Right hindlimb (tissue), 1 donor: ENCODE measurements around the gene SIRT2.
A peak's percentile ranks its signal among the peaks of the same experiment; 100 is the strongest.

ENCODE experiments used
- DNase-seq: peaks from one replicate; pipeline ENCODE4 v3.0.0-alpha.2; 2018

SIRT2 gene

DNA sequence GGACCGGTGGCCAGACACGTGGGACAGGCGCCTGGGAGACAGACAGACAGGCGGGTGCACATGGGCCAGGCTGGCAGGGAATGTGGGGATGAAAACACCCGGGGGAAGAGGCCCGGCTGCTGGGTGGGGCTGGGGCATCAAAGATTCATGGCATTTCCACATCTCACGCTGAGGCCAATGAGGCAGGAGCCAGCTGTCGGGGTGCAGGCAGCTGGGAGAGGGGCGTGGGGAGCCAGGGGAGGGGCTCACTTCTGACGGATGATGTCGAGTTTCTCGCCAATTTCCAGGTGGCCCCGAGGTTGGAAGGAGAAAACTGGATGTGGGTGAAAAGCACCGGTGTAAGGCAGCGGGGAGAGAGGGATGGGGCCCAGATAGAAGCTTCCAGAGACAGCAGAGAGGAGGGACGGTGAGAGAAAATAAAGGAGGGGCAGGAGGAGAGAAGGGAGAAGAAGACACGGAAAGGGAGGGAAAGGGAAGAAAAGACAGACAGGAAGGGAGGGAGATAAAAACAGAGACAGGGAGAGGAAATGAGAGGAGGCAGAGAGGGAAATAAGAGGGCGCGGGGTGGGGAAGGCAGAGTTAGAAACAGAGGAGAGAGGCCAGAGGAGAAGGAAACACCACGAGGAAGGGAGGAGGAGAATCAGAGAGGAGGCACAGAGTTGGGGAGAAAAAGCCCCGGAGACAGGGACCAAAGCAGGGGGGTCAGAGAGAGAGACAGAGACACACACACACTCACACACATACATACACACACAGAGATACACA, 20.6 kb upstream of the SIRT2 start:
- DNase-seq, result no peak

DNA sequence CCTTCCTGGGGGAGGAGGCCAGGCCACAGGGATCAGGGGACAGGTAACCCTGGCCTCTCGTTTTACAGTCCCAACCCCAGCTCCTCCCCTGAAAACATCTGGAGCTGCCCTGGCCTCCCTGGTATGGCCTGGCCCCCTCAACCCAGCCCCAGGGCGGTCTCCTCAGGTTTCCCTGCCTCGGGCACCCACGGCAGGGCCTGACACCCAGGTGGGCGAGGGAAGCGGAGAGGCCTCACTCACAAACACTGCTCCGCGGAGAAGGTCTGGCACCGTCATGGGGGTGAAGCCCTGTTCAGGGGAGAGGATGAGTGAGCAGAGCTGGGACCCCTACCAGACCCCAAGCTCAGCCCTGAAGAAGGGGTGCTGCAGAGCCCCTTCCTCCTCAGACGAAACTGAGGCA, 19.1 kb upstream of the SIRT2 start:
- DNase-seq, result no peak

- DNase-seq, result no peak
Observed at GRCh38 chr19:38917921-38918491, 18.6 kb upstream of the SIRT2 start.

- no peak for DNase-seq
Observed at GRCh38 chr19:38917516-38917915, 18.1 kb upstream of the SIRT2 start.

- no peak for DNase-seq
Observed at GRCh38 chr19:38915329-38916321, 16.2 kb upstream of the SIRT2 start.

- DNase-seq, result no peak
Observed at GRCh38 chr19:38913958-38914357, 14.5 kb upstream of the SIRT2 start.

DNA sequence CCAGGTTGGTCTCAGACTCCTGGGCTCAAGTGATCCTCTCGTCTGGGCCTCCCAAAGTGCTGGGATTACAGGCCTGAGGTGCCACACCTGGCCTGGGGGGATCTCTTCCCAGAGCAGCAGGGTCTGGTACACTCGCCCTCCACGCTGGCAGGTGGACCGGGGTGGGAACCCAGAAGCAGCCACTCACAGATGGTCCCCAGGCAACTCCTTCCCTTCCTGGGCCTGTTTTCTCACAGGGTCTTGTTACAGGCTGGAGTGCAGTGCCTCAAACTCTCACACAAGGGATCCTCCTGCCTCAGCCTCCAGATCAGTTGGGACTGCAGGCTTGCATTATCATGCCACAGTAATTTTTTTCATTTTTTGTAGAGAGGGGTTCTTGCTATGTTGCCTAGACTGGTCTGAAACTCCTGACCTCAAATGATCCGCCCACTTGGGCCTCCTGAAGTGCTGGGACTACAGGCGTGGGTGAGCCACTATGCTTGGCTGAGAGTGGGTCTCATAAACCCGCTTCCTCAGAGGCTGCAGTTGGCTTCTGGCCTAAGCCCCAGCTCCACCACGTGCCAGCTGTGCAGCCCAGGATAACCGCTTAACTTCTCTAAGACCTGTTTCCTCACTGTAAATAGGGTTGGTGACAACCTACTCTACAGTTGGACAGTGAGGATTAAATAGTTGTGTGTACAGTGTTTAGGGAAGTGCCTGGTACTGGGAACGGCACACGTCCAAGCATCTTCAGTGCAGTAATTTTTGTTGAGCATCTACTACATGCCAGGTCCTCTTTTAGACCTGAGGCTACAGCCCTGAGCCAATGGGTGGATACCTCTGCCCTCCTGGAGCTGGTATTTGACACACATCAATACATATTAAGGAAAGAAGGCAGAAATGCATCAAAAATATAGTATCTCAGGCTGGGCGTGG, 13.4 kb upstream of the SIRT2 start:
- no peak for DNase-seq

GRCh38 chr19:38911388-38912001, 12.1 kb upstream of the SIRT2 start:
- no peak for DNase-seq

GRCh38 chr19:38910488-38910887, 11.1 kb upstream of the SIRT2 start:
- no peak for DNase-seq

DNA sequence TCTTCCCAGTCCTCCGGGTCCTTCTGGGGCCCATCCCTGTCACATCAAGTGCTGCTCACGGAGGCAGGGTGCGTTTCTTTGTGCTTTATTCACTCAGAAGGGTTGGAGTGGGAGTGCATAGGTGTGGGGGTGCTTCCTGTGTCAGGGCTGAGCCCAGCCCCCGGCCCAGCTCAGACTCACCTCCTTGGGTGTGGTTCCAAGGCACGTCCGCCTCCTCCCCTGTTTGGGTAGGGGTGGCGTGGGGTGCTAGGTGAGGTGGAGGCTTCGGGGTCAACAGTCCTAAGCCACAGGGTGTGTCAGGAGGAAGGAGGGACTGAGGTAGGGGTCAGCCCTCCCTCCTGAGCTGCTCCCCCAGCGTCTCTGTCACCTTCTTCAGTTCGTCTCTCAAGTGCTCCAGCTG, 9.5 kb upstream of the SIRT2 start:
- DNase-seq, result no peak

DNA sequence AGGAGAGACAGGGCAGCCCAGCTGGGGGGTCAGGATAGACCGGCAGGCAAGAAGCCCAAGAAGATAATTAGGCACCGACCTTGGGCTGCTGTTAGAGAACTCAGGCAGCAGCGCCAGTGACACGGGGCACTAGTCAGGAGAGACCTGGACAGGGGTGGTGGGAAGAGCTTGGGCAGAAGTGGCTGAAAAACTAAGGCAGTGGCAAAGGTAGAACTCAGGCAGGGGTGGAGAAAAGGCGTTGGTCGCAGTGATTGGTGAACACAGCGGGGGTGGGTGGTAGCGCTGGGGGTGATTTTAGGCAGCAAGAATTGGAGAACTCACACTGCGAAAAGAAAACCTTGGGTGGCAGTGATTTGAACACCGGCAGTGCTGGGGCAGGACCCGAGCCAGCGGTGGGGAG, 8.3 kb upstream of the SIRT2 start:
- DNase-seq, result no peak

GRCh38 chr19:38907227-38907626, 7.8 kb upstream of the SIRT2 start:
- DNase-seq, result no peak

DNA sequence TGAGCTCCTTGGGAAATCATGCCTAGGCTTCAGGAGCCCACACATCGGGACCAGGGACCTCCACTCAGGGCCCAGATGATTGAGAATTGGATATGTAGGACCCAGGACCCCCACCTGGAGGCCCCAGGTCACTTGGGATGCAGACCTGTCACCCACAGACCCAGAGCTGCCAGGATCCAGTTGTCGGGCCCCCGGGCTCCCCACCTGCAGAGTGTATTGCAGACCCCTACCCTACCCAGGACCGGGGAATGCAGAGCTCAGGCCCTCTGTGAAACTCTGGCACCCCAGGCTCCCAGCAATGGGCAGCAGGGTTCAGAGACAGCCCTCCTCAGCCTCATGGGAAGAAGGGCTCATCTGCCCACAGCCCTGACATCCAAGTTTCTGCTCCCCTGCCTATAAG, 6.2 kb upstream of the SIRT2 start:
- no peak for DNase-seq

GRCh38 chr19:38904581-38905539, 5.4 kb upstream of the SIRT2 start:
- no peak for DNase-seq

GRCh38 chr19:38901683-38902082, 2.3 kb upstream of the SIRT2 start:
- no peak for DNase-seq

DNA sequence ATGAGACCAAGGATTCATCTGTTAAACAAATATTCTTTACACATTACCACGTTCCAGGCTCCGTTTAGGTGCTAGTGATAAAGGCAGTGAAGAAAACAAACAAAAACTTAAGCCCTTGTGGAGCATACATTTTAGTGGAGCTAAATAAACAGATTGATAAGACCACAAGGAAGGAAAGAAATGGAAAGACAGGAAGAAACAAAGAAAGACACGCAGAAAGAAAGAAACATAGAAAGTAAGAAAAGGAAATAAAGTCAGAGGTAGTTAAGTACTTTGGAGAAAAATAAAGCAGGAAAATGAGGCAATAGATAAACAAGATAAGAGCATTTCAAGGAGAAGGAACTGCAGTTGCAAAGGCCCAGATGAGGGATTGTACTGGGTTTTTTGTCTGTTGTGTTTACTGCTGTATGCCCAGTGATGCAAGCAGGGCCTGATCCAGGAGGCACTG, 1.3 kb upstream of the SIRT2 start:
- DNase-seq, result no peak

- no peak for DNase-seq
Observed at GRCh38 chr19:38900202-38900629, 798 bp upstream of the SIRT2 start.

DNA sequence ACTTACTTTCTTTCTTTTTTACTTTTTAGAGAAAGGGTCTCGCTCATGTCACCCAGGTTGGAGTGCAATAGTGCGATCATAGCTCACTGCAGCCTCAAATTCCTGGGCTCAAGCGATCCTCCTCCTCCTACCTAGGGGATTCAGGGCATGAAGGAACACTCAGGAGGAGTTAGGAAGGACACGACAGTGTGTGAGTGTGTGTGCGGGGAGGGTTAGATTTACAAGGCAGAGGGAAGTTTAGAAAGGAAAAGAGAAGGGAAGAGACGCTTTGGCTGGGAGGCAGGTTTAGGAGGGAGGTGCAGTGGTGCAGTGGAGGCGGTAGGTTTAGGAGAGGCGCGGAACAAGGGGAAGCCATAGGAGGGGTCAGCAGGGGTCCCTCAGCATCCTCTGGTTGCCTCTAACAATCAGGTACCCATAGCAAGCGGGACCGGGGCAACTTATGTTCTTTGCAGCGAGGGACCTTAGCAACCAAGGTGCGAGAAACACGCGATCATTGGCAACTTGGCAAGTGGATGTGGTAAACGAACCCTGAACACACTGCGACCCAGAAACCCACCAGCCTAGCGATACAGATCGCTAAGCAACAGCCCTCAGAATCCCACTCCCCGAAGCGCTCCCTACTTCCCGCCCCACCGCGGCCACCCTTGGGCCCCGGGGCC, 501 bp downstream of the SIRT2 start:
- DNase-seq, result no peak

DNA sequence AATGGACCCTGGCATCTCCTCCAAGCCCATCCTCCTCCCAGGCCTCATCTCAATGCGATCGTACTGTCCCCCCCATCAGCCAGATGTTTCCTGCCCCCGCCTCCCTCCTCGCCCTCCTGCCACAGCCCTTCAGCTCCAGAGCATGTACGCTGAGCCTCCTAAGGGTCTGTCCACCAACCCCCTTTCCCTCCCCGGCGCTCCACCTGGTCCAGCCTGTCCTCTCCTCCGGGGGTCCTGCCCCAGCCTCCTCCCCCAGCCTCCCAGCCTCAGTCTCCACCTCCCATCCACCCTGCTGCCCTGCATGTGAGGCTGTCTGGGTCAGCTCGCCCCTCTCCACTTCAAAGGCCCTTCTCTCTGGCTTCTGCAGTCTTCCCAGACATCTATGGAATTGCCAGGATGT, 4.5 kb downstream of the SIRT2 start:
- DNase-seq, result no peak

- DNase-seq, result peak; percentile 19
Observed at GRCh38 chr19:38893341-38893771, 6.1 kb downstream of the SIRT2 start.
